TTC549 (cell line): ENCODE data around the gene ANO8.
"Not testable (repeated sequence)": the region's sequence is repeated elsewhere in the genome, so short reads cannot be mapped to it uniquely, and the experiment has no call there.

Source experiments
- FAIRE-seq: peaks from 2 replicates; lab custom pipeline; 2012; peaks lifted over from hg19 to GRCh38; lab: Jason Lieb, UNC

Gene ANO8

DNA sequence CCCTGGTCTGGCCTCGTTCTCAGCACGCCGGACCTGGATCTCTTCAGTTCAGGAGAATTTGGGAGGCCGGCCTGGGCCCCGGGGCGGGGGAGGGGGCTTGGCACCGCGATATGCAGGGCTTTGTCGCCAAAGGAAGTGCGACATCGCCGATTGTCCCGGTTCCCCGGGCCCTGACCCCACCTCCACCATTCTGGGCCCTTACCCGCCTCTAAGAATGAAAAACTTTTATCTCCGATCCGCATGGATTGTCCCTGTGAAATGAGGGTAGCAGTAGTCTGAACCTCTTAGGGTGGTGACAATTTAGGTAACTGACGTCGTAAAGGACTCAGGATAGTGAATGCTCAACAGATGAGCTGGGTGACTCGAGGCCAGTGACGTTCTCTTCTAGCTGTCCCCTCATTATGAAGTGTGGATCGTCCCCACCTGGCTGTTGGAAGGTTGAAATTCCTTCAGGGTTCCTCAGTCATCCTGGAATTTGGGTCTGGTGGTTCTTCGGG, 24.6 kb downstream of the ANO8 start:
- FAIRE-seq = no peak

DNA sequence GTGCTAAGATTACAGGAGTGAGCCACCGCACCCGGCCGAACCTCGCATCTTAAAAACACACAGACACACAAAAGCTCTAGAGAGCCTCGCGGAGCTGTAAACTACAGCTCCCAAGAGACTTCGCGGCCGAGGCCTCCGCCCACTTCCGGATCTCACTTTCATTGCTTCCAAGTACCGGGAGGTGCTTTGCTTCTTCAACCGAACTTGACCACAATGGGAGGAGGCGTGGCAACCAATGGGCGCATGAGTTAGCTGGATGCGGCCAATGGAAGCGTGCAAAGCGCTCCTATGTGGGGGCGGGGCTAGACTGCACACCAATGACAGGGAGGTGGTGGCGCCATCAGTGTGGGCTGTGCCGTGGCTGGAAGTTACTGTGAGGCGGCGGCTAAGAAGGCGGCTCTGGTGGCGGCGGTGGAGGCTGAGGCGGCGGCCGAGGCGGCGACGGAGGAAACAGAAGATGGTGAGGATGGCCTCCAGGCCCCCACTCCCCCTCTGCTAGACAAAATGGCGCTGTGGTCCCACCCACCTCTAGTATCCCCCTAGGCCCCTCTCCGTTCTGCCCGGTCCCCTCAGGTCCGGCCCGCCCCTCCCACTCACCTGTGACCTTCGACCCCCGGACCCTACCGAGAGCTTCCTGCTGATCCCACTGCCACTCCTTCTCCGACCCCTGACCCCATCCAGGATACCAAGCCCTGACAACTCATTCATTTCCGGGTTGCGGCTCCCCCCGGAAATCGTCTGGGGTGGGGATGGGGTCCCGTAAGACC, 25.3 kb downstream of the ANO8 start, which contains the start of gene DDA1:
DDA1 (plus strand) TSS at position 366 of the 767 bp plus-strand sequence; CDS start at position 458, 92 bp downstream.
- FAIRE-seq = peak; percentile 98

DNA sequence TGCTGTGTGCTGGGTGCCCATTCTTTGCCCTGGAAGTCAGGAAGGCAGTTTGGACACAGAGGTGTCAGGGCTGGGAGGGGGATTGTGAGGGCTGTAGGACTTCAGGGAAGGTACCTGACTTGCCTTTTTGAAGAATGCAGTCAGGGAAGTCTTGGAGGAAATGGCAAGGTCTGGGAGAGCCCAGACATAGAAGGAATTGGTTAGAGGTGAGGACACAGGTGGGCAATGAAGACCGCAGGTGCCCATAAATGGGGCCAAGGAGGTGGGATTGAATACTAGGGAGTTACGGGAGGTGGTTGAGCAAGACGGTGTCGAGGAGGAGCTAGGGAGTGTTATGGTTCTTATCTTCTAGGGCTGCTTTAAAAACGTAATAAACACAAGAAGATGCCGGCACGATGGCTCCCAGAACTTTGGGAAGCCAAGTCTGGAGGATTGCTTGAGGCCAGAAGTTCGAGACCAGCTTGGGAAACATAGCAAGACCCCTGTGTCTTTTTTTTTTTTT, 26.7 kb downstream of the ANO8 start:
- no peak for FAIRE-seq

DNA sequence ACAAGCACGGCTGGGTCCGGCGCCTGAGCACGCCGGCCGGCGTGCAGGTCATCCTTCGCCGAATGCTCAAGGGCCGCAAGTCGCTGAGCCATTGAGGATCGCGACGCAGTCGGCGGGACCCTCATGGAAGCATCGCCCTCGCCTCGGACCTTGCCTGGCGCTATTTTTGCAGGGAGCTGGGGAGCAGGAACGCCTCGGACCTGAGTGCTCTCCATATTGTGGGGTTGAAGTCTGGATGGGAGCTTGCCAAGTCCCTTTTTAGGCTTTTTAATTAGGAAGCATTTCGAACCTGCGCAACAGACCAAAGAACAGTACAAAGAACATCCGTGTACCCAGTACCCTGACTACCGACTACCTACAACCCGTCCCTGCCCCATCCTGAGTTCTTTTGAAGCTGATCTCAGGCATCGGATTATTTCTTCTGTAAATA, 28.4 kb downstream of the ANO8 start:
- FAIRE-seq = no peak

DNA sequence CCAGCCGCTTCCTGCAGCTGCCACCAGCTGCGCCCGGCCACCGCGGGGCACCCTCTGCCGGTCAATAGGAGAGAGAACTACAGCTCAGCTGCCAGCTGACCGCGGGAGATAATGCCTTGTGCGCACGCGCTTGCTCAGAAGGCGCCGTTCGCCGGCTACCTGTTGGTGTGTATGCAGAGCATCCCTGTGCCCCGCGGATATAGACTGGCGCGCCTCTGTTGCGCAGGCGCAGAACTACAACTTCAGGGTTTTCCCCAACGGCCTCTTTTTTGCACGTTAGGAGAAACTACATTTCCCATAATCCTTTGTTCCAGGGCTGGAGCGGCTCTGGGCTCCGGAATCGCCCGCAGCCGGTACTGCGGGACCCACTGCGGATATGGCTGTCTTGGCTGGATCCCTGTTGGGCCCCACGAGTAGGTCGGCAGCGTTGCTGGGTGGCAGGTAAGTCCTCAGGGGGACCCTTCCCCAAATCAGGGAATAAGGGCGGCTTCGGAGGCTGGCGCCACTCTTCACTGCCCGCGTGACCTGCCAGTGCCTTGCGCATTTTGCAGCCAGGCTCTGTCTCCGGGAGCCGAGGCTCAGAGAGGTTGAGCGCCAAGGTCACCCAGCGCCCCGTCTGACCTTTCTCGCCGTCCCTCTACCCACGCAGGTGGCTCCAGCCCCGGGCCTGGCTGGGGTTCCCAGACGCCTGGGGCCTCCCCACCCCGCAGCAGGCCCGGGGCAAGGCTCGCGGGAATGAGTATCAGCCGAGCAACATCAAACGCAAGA, 29.0 kb downstream of the ANO8 start, which contains the start of gene MRPL34:
MRPL34 (plus strand) TSS at position 356 of the 768 bp plus-strand sequence; CDS start at position 377, 21 bp downstream.
- FAIRE-seq = peak; percentile 94

DNA sequence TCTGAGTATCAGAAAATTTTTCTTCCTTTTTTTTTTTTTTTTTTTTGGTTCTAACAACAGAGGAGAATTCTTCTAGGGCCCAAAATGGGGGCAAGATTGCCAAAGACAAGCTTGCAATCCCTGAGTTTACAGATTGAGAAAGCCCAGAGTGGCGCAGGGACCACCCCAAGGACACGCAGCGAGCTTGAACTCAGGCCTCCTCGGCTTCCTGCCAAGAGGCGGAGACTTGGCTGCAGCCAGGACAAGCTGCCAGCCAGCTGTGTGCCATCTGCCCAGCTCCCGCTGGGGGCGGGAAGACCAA, 29.5 kb downstream of the ANO8 start:
- no peak for FAIRE-seq

DNA sequence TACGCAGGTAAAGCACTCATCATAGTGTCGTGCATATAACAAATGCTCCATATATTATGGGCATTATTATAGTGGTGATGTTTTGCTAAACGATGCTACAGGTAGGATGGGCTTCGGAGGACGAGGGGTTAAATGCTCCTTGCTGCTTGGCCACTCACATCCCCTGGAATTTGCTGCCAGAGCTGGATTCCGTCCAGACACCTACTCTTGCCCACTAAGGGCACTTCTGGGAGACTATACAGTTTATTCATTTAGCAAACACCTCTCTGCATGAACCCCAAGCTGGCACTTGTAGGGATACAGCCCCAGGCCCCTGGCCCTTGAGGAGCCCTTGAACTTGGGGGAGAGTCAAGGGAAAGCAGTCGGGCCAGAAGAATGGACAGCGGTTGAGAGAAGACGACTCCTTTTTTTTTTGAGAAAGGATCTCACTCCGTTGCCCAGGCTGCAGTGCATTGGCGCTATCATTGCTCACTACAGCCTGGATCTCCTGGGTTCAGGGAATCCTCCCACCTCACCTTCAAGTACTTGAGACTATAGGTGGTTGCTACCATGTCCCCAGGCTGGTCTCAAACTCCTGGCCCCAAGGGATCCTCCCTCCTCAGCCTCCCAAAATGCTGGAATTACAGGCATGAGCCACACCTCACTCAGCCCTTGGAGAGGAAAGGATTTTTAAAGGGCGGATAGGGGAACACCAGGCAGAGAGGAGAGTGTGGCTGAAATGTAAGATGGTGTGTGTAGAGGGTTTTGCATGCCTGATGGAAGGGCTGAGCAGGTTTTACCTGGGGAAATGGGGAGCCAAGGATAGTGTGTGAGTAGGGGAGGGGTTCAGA, 30.1 kb downstream of the ANO8 start:
- no peak for FAIRE-seq

DNA sequence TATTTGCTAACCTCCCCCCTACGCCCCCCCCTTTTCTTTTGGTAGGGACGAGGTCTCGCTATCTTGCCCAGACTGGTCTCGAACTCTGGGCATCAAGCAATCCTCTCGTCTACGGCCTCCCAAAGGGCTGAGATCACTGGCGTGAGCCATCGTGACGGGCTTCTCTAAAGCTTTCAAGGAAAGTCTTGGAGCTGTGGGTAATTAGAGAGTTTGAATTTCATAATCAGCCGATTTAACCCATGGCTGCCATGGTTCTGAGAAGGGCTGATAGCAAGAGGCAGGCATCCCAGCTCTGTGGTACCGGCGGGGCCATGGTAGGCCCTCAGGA, 30.8 kb downstream of the ANO8 start:
- no peak for FAIRE-seq

DNA sequence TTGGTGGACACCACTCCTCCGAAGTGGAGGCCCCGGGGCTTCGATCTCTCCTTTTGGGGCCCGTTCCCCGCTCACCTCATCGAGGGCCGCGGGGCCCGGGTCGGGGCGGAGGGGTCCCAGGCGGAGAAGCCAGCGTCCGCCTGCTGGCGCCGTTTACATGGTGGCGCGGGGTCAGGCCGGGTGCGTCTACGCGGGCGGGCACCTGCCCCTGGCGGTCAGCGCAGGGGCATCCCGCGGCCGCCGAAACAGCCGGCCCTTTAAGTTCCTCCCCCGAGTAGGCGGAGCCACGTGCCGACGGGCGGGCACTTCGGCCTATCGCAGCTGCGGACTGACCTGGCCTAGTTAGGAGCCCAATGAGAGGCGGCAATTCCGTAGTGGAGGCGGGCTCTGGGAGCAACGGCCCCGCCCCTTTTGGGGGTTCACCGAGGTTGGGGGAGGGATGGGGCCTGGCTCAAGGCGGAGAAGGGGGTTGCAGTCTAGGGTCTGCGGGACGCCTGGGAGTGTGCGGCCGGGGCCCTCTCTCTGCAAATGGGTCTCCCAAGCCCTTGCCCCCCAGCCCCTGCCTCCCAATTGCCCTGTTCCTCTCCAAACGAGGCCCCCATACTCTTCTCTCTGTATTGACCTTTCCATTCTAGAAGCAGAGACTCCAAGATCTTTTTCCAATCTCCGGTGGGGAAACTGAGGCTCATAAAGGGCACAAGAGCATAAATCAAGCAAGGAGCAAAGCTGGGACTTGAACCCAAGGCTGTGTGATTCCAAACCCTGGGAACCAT, 31.3 kb downstream of the ANO8 start, which contains the start of gene ABHD8:
ABHD8 (minus strand) TSS at position 259 of the 773 bp plus-strand sequence. CDS start 1,809 bp downstream, outside the sequence.
- FAIRE-seq = no peak

DNA sequence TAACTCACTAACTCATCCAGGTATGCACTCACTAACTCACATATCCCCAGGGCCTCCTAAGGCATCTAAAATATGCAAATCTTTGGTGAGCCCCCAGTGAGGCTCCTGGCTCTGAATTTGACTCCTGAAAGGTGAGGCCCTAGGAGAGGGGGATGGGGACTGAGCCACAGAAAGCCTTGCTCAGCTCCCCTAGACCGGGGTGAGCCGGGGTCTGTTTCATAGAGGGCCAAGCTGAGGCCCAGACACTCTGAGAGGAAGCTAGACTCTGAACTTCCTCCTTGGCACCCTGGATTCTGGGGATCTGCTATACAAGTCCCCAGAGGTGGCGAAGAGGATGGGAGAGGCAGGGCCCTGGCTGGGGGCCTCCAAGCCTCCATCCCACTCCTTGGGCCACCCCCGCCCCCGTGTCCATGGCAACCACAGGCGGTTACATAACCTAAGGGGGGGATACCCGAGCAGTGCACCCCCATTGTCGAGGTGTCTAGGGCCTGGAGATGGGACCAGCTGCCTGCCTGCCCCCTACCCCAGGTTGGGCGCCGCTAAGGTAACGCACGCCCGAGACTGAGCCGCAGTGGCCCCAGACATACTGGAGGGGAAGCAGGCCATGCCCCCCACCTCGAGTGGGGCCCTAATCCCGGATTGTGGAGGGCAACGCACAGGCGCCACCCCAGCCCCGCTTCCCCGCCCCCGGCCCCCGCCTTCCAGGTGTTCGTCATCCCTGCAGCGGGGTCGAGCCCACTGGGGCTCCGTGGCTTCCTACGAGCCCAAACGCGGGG, 32.1 kb downstream of the ANO8 start:
- FAIRE-seq = no peak

DNA sequence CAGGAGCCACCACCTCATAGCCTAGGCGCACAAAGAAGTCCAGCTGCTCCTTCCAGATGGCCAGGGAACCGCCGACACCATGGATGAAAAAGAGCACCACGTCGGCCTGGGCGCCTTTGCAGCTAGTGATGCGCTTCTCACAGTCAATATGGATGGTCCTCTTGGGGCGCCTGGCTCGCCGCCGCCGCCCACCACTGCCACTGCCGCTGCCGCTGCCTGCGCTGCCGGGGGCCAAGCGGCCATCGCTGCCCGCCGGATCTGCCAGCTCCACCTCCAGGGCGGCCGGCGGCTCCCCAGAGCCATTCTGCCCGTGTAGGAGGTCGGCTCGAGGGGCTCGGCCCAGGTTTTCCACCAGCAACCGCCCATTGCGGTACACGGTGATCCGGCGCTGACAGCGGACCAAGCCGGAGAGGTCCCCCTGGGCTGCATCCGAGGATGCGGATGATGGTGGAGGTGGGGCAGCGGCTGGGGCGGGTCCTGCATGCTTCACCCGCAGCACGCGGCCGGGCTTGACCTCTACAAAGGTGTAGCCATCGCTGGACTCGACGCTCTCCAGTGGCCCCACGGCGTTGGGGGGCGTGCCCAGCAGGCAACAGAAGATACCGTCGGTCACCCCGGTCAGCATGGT, 33.5 kb downstream of the ANO8 start:
- no peak for FAIRE-seq

DNA sequence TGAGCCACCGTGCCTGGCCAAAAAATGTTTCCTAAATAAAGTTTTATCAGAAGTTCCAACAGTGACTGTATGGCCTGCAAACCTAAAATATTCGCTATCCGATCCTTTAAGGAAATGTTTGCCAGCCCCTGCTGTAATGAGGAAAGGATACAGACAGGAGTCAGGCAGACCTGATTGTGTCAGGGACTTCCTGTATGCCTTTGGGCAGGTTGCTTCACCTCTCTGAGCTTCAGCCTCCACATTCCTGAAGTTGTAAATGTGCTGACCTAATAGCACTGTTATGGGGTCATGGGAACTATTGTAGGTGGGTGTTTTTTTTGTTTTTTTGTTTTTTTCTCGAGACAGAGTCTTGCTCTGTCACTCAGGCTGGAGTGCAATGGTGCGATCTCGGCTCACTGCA, 37.7 kb downstream of the ANO8 start:
- FAIRE-seq = no peak

DNA sequence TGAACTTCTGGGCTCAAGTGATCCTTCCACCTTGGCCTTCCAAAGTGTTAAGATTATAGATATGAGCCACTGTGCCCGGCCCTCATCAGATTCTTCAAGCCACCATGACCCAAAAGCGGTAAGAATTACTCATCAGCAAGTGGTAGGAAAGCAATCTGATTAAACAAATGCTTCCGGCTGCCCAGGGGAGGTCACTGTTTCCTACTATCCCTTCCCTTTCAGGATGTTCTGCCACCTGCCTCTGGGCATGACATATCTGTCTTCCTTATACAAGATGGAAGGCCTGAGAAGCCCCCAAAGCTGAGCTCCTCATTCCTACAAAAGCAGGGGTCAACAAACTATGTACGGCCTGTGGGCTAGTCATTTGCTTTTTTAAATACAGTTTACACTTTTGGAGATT, 38.4 kb downstream of the ANO8 start:
- FAIRE-seq = no peak

DNA sequence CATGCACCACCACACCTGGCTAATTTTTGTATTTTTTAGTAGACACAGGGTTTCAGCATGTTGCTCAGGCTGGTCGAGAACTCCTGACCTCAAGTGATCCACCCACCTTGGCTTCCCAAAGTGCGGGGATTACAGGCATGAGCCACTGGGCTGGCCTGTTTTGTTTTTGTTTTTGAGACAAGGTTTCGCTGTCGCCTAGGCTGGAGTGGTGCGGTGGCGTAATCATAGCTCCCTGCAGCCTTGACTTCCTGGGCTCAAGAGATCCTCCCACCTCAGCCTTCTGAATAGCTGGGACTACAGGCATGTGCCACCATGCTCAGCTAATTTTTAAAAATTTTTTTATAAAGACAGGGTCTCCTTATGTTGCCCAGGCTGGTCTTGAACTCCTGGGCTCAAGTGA, 39.1 kb downstream of the ANO8 start:
- FAIRE-seq = not testable (repeated sequence)

DNA sequence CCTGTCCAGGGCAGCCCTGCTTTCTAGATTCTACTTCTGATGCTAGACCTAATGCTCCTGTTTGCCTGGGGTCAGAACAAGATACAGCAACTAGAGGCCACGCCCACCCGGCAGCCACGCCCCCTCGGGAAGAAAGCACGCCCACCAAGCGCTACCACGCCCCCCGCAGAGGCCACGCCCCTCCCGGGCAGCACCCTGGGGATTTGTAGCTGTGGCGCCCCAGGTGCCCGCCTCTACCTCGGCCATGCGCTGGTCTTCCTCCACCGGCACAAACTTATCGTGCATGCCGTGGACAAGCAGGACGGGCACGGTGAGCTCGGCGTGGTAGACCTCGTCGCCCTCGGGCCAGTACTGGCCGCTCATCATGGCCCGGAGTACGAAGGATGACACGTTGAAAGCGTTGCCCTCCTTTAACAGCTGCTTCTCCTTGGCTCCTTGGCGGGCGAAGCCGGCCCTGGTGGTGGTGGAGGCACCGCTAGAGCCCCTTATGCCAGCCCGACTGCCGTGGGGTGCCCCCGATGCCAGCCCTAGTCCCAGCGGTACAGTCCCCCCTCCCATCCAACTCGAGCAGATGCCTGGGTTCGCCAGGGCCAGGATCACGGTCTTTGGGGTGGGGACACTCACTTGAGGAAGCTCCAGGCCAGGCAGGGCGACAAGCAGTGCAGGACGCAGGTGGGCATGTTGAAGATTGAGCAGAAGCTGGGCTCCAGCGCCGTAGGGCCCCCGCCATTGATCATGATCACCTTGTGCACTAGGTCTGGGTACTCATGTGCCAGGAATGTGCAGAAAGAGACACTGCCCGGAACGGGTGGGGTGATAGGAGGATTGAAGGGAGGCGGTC, 40.4 kb downstream of the ANO8 start:
- no peak for FAIRE-seq

DNA sequence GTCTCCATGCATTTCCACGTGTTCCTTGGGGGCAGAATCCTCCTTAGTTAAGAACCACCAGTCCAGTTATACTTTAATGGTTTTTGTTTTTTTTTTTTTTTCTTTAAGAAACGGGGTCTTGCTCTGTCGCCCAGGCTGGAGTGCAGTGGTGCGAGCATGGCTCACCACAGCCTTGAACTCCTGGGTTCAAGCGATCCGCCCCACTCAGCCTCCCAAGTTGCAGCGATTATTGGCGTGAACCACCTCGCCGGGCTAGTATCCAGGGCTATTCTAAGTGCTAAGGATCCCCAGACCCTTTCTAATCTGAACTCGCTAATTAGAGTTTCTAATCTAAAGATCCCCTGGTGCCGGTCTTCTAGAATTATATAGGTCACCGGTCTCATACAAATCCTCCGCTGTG, 41.0 kb downstream of the ANO8 start:
- no peak for FAIRE-seq

DNA sequence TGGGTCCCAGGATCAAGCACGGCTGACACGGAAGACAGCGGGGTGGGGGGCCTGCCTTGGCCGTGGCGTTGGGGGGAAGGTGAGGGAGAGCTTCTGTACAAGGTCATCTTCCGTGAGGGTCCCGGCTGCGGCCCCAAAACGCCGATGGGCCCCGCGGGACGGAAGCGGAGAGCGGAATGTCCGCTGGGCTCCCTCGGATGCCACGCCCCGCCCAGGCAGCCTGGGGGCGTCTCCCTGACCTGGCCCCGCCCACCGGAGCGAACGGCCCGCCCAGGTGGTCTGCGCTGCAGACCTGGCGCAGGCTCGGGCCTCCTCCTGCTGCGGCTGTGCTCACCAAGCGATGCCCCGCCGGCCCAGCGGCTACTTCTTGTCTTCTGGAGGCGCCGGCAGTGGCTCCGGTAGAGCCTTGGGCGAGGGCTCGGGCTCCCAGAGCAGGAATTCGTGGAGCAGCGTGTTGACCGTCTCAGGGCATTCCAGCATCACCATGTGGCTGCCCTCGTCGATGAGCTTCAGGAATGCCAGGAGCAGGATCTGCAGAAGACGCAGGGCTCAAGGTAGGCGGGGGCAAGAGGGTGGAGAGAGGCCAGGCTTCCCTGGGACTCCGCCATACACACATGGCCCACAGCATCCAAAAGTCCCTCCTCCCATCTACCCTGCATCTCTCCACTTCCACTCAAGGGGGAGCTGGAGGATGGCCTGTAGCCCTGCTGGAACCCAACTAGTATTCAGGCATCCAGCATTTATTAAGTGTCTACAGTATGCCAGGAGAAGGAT, 42.2 kb downstream of the ANO8 start:
- FAIRE-seq = peak; percentile 86

DNA sequence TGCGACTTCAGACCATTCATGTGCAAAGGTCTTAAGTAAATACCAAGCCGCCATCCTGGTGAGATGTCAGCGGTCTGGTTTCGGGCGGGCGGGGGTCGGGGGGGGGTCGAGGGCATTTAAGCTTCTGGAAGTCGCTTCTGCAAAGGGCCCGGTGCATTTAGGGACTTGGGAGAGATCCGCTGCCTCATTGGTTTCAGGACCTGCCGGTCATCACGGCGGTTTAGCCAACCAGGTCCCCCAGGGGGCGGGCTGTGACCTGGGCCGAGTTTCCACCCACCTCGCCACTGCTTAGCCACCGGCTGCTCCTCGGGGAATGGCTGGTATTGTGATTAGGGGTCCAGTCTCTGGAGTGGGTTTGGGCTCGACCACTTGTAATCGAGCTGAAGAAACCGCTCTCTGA, 45.2 kb downstream of the ANO8 start:
- FAIRE-seq = no peak

DNA sequence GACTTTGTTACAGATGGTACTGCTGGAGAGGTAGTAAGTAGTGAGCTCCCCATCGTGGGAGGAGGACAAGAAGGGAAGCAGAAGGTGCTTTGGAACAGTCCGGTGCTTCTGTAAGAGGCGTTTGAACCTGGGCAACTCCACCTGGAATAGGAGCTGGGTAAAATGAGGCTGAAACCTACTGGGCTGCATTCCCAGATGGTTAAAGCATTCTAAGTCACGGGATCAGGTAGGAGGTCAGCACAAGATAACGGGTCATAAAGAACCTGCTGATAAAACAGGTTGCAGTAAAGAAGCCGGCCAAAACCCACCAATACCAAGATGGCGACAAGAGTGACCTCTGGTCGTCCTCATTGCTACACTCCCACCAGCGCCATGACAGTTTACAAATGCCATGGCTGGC, 47.9 kb downstream of the ANO8 start:
- no peak for FAIRE-seq
